ENCODE measurements around the gene FOCAD.

DNA sequence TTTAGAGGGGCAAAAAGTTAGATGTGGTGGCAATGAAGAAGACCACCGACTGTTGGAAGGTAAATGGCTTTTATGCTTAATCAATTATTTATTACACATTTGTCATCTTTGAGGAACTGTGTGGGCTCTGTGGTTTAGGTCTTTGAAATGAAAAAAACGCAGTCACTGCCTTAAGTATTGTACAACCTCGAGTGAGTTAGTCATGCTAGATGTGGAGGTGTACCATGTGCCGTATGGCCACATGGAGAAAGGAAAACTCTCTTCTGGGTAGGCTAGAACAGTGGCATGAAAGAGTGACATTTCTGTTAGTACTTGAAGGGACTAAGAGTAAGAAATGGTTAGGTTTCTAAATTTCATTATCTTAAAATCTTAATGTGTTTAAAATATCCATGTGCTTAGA is 181.3 kb downstream of the FOCAD start:
- TF ChIP-seq, protein P1, sequence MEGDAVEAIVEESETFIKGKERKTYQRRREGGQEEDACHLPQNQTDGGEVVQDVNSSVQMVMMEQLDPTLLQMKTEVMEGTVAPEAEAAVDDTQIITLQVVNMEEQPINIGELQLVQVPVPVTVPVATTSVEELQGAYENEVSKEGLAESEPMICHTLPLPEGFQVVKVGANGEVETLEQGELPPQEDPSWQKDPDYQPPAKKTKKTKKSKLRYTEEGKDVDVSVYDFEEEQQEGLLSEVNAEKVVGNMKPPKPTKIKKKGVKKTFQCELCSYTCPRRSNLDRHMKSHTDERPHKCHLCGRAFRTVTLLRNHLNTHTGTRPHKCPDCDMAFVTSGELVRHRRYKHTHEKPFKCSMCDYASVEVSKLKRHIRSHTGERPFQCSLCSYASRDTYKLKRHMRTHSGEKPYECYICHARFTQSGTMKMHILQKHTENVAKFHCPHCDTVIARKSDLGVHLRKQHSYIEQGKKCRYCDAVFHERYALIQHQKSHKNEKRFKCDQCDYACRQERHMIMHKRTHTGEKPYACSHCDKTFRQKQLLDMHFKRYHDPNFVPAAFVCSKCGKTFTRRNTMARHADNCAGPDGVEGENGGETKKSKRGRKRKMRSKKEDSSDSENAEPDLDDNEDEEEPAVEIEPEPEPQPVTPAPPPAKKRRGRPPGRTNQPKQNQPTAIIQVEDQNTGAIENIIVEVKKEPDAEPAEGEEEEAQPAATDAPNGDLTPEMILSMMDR (IDR thresholded peaks at IDR 0.05): no peak
- no peak for TF ChIP-seq POLR2A (IDR thresholded peaks at IDR 0.05)
